ENCODE data around the gene ALOX15. TPM values are rescaled to one million over a fixed set of nuclear protein-coding genes. Genes with fewer than 3 reads are reported as not detected.

Gene ALOX15
- total RNA-seq, 2 experiments from 2014 or later, result 1.8 TPM; not detected in 1

DNA sequence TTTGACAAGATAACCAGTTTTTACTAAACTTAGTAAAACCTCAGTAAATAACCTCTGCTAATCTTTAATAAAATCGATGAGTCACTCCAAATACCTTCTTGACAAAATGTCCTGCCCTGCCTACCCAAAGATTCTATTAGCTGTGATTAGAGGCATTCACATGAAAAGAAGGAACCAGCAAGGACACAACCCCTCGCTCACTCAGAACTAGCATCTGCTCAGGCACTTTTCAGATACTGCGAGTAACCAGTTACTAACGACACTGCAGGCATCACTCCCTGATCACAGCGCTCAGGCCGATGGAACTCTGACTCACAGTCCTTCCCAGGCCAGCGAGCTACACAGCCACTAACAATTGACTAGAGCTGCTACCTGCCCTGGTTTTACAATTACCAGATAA lies 38.2 kb upstream of the ALOX15 start:
- CTCF ChIA-PET (ENCODE audit: unreplicated experiment), result no interaction called here
- BruUV-seq (replicated peaks), result no TSS peak
- POLR2A ChIA-PET, result no interaction called here
- Histone ChIP-seq H3K9me3 (ENCODE audit: low read length) (no peaks in the 10 kb centered on the region), H3K27ac (ENCODE audit: low read depth, low read length, poor library complexity, severe bottlenecking) (no peak overlapping the region), H3K4me2 (ENCODE audit: low read length) (no peak overlapping the region), H3K36me3 (ENCODE audit: insufficient read depth, low read length) (peaks cover 93% of the 10 kb centered on the region), H3K4me1 (ENCODE audit: insufficient read depth, low read length, poor library complexity, severe bottlenecking) (no peaks in the 10 kb centered on the region), H2AFZ (ENCODE audit: low read length) (no peak overlapping the region), H3K9me2 (ENCODE audit: insufficient read depth, low read length) (no peaks in the 10 kb centered on the region), H4K20me1 (ENCODE audit: insufficient read depth, low read length) (no peaks in the 10 kb centered on the region), H3K79me2 (ENCODE audit: insufficient read depth, low read depth, low read length) (no peaks in the 10 kb centered on the region), H3K4me3 (ENCODE audit: low read depth, low read length, poor library complexity, severe bottlenecking) (no peak overlapping the region)
- no peak for TF ChIP-seq EZH2phosphoT487 (IDR thresholded peaks at IDR 0.05; ENCODE audit: borderline replicate concordance, low read depth, low read length)
- no peak for TF ChIP-seq CTCF (conservative IDR thresholded peaks at IDR 0.05; ENCODE audit: low read length)
- intact Hi-C loops (cut with micrococcal nuclease; ENCODE audit: unreplicated experiment), result no loop called here
- DNase-seq (ENCODE audit: low spot score), result no peak

- no peaks in the 10 kb centered on the region for H3K9me3 ChIP-seq (ENCODE audit: low read length)
- TF ChIP-seq CTCF (conservative IDR thresholded peaks at IDR 0.05; ENCODE audit: low read length) (no peak), EZH2phosphoT487 (IDR thresholded peaks at IDR 0.05; ENCODE audit: borderline replicate concordance, low read depth, low read length) (no peak)
- no peaks in the 10 kb centered on the region for H3K79me2 ChIP-seq (ENCODE audit: insufficient read depth, low read depth, low read length)
- no peak for DNase-seq (ENCODE audit: low spot score)
- intact Hi-C loops (cut with micrococcal nuclease; ENCODE audit: unreplicated experiment), result no loop called here
- ChIA-PET POLR2A (no interaction called here), CTCF (ENCODE audit: unreplicated experiment) (no interaction called here)
- BruUV-seq (replicated peaks), result no TSS peak
- no peaks in the 10 kb centered on the region for H3K9me2 ChIP-seq (ENCODE audit: insufficient read depth, low read length)
- no peaks in the 10 kb centered on the region for H3K4me1 ChIP-seq (ENCODE audit: insufficient read depth, low read length, poor library complexity, severe bottlenecking)
- H3K4me2 ChIP-seq (ENCODE audit: low read length), result no peak overlapping the region
- H3K27ac ChIP-seq (ENCODE audit: low read depth, low read length, poor library complexity, severe bottlenecking), result no peak overlapping the region
- H4K20me1 ChIP-seq (ENCODE audit: insufficient read depth, low read length), result no peaks in the 10 kb centered on the region
- no peak overlapping the region for H3K4me3 ChIP-seq (ENCODE audit: low read depth, low read length, poor library complexity, severe bottlenecking)
- no peak overlapping the region for H2AFZ ChIP-seq (ENCODE audit: low read length)
- peaks cover 93% of the 10 kb centered on the region for H3K36me3 ChIP-seq (ENCODE audit: insufficient read depth, low read length)
Observed at GRCh38 chr17:4678448-4679026, 37.1 kb upstream of the ALOX15 start.

DNA sequence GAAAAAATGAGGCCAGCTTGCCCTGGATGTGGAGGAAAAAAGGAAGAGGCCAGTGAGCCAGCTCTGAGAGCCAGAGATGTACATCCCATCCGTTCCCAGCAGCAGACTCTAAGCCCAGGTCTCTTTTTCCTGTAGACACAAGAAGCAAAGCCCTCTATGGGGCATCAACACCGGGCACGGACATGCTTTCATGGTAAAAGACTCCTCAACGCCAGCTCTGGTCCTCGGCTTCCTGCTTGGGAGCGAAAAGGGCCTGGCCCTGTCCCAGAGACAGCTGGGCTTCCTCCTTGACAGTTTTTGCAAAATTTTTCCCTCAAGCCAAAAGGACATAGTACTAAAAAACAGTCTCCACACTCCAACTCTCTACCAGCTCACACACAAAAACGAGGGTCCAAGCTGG lies 35.3 kb upstream of the ALOX15 start:
- Histone ChIP-seq H2AFZ (ENCODE audit: low read length) (no peak overlapping the region), H3K9me2 (ENCODE audit: insufficient read depth, low read length) (no peaks in the 10 kb centered on the region), H3K9me3 (ENCODE audit: low read length) (no peaks in the 10 kb centered on the region), H3K79me2 (ENCODE audit: insufficient read depth, low read depth, low read length) (no peaks in the 10 kb centered on the region), H3K4me1 (ENCODE audit: insufficient read depth, low read length, poor library complexity, severe bottlenecking) (no peaks in the 10 kb centered on the region), H3K27ac (ENCODE audit: low read depth, low read length, poor library complexity, severe bottlenecking) (no peak overlapping the region), H3K4me2 (ENCODE audit: low read length) (no peak overlapping the region), H3K4me3 (ENCODE audit: low read depth, low read length, poor library complexity, severe bottlenecking) (no peak overlapping the region), H3K36me3 (ENCODE audit: insufficient read depth, low read length) (peaks cover 96% of the 10 kb centered on the region), H4K20me1 (ENCODE audit: insufficient read depth, low read length) (no peaks in the 10 kb centered on the region)
- no TSS peak for BruUV-seq (replicated peaks)
- ChIA-PET CTCF (ENCODE audit: unreplicated experiment) (no interaction called here), POLR2A (no interaction called here)
- intact Hi-C loops (cut with micrococcal nuclease; ENCODE audit: unreplicated experiment), result no loop called here
- DNase-seq (ENCODE audit: low spot score), result no peak
- TF ChIP-seq EZH2phosphoT487 (IDR thresholded peaks at IDR 0.05; ENCODE audit: borderline replicate concordance, low read depth, low read length) (no peak), CTCF (conservative IDR thresholded peaks at IDR 0.05; ENCODE audit: low read length) (no peak)

Data from OCI-LY7 (cell line).